ENCODE results near the gene TECPR1.

DNA sequence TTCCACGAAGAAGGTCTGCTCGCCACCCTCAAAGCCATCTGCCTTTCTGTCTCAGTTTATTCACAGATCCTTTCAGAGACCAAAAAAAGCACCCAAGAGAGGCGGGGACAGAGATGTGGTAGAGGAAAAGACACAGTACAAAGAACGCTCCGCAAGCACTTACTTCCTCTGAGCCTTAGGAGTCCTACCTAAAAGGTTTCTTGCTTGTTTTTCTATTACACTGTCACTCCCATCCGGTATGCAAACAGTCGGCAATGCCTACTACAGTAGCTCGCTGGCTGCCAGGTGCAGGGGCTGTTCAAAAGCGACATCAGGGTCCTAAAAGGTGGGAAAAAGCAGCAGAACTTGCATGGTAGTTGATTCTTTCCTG lies 816 bp downstream of the TECPR1 start:
- TF ChIP-seq, protein P1, sequence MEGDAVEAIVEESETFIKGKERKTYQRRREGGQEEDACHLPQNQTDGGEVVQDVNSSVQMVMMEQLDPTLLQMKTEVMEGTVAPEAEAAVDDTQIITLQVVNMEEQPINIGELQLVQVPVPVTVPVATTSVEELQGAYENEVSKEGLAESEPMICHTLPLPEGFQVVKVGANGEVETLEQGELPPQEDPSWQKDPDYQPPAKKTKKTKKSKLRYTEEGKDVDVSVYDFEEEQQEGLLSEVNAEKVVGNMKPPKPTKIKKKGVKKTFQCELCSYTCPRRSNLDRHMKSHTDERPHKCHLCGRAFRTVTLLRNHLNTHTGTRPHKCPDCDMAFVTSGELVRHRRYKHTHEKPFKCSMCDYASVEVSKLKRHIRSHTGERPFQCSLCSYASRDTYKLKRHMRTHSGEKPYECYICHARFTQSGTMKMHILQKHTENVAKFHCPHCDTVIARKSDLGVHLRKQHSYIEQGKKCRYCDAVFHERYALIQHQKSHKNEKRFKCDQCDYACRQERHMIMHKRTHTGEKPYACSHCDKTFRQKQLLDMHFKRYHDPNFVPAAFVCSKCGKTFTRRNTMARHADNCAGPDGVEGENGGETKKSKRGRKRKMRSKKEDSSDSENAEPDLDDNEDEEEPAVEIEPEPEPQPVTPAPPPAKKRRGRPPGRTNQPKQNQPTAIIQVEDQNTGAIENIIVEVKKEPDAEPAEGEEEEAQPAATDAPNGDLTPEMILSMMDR (conservative IDR thresholded peaks at IDR 0.05; ENCODE audit: low read depth, low read length), result no peak
- no peak for TF ChIP-seq EZH2 (IDR thresholded peaks at IDR 0.05; ENCODE audit: low read length, unreplicated experiment)
- no peak for TF ChIP-seq EZH2phosphoT487 (IDR thresholded peaks at IDR 0.05; ENCODE audit: borderline replicate concordance, low read length)

Measured in PC-3 (cell line).